HG03432 (cell line): Measurements from ENCODE around the gene ANKS1B.
A peak's percentile ranks its signal among the peaks of the same experiment; 100 is the strongest.
"Not testable (repeated sequence)": the region's sequence is repeated elsewhere in the genome, so short reads cannot be mapped to it uniquely, and the experiment has no call there.

Experiments
- ATAC-seq: cut with Tn5 transposase; IDR thresholded peaks from one replicate; pipeline ENCODE4 v1.9.1; 2021; ENCODE audit warnings: mild to moderate bottlenecking, moderate library complexity; ENCODE audit not compliant: unreplicated experiment

Gene ANKS1B

GRCh38 chr12:99709116-99709515 is 275.6 kb downstream of the ANKS1B start:
- no peak for ATAC-seq

GRCh38 chr12:99707883-99708282 is 276.9 kb downstream of the ANKS1B start:
- no peak for ATAC-seq

GRCh38 chr12:99706736-99707473 is 277.8 kb downstream of the ANKS1B start:
- ATAC-seq: no peak

- ATAC-seq: no peak
Observed at GRCh38 chr12:99704458-99704857, 280.3 kb downstream of the ANKS1B start.

- ATAC-seq: no peak
Observed at GRCh38 chr12:99704036-99704435, 280.7 kb downstream of the ANKS1B start.

- ATAC-seq: no peak
Observed at GRCh38 chr12:99700032-99700431, 284.7 kb downstream of the ANKS1B start.

GRCh38 chr12:99695050-99695449 is 289.7 kb downstream of the ANKS1B start:
- ATAC-seq: no peak

GRCh38 chr12:99686142-99686541 is 298.6 kb downstream of the ANKS1B start:
- ATAC-seq: no peak

- no peak for ATAC-seq
Observed at GRCh38 chr12:99680276-99680675, 304.5 kb downstream of the ANKS1B start.

- ATAC-seq: no peak
Observed at GRCh38 chr12:99670635-99671034, 314.1 kb downstream of the ANKS1B start.

- no peak for ATAC-seq
Observed at GRCh38 chr12:99658671-99659349, 325.9 kb downstream of the ANKS1B start.

- ATAC-seq: no peak
Observed at GRCh38 chr12:99649551-99649950, 335.2 kb downstream of the ANKS1B start.

- no peak for ATAC-seq
Observed at GRCh38 chr12:99648183-99648582, 336.6 kb downstream of the ANKS1B start.

GRCh38 chr12:99647453-99647852 is 337.3 kb downstream of the ANKS1B start, which contains the start of gene GARIN6:
TSS of gene GARIN6 (plus strand) at chr12:99647753. CDS start at chr12:99648175, 422 bp downstream.
- ATAC-seq: no peak

- ATAC-seq: no peak
Observed at GRCh38 chr12:99644629-99645028, 340.1 kb downstream of the ANKS1B start.

- ATAC-seq: no peak
Observed at GRCh38 chr12:99627459-99627858, 357.3 kb downstream of the ANKS1B start.

- not testable (repeated sequence) for ATAC-seq
Observed at GRCh38 chr12:99624591-99624990, 360.1 kb downstream of the ANKS1B start.

- no peak for ATAC-seq
Observed at GRCh38 chr12:99620159-99620479, 364.6 kb downstream of the ANKS1B start.

- peak; percentile 94 for ATAC-seq
Observed at GRCh38 chr12:99619389-99620158, 365.2 kb downstream of the ANKS1B start.

- ATAC-seq: no peak
Observed at GRCh38 chr12:99618657-99619056, 366.1 kb downstream of the ANKS1B start.

GRCh38 chr12:99611599-99611998 is 373.1 kb downstream of the ANKS1B start:
- no peak for ATAC-seq

- ATAC-seq: no peak
Observed at GRCh38 chr12:99611117-99611516, 373.6 kb downstream of the ANKS1B start.
